OCI-LY7 (cell line): ENCODE results near the gene MYH8. TPM values are rescaled to one million over a fixed set of nuclear protein-coding genes. Genes with fewer than 3 reads are reported as not detected.

Experiments
- BruUV-seq: library from RNA; stranded (reverse); fragments of 400-500 nt; replicated peaks from 2 replicates; lab custom pipeline; 2021; lab: Mats Ljungman, UMichigan
- CTCF ChIA-PET: fragments of 300-600 bp; sonication (Branson Sonifier 250); formaldehyde crosslinking; loops from one replicate; lab custom pipeline; 2022; ENCODE audit warnings: antibody characterized with exemption; ENCODE audit not compliant: unreplicated experiment; lab: Charles Lee
- POLR2A ChIA-PET: fragments of 300-600 bp; sonication (Branson Sonifier 250); formaldehyde crosslinking; loops from one replicate; lab custom pipeline; 2022; ENCODE audit warnings: antibody characterized with exemption; lab: Charles Lee
- DNase-seq: peaks from one replicate; pipeline ENCODE4 v3.0.0-alpha.2; 2015; ENCODE audit warnings: low spot score
- H2AFZ ChIP-seq: fragments of 200-600 bp; sonication (generic), shearing (Covaris generic); 2 replicates; pipeline ENCODE4 v1.6.1; 2014; ENCODE audit warnings: mild to moderate bottlenecking, antibody characterized with exemption, low read length, moderate library complexity
- H3K27ac ChIP-seq: fragments of 200-600 bp; sonication (generic); 2 replicates; pipeline ENCODE4 v1.5.1; 2014; ENCODE audit warnings: mixed run types, low read depth, mild to moderate bottlenecking, moderate library complexity, low read length, inconsistent platforms; ENCODE audit not compliant: poor library complexity, severe bottlenecking
- H3K36me3 ChIP-seq: fragments of 200-600 bp; sonication (generic); 2 replicates; pipeline ENCODE4 v1.6.1; 2014; ENCODE audit warnings: mild to moderate bottlenecking, antibody characterized with exemption, low read length, moderate library complexity, mixed read lengths; ENCODE audit not compliant: insufficient read depth
- H3K4me1 ChIP-seq: fragments of 200-600 bp; sonication (generic); 2 replicates; pipeline ENCODE4 v1.5.1; 2014; ENCODE audit warnings: mild to moderate bottlenecking, low read length; ENCODE audit not compliant: insufficient read depth, poor library complexity, severe bottlenecking
- H3K4me2 ChIP-seq: fragments of 200-600 bp; sonication (generic); 2 replicates; pipeline ENCODE4 v1.6.1; 2014; ENCODE audit warnings: mild to moderate bottlenecking, low read length
- H3K4me3 ChIP-seq: fragments of 200-600 bp; sonication (generic); 2 replicates; pipeline ENCODE4 v1.5.1; 2014; ENCODE audit warnings: mild to moderate bottlenecking, low read depth, low read length; ENCODE audit not compliant: poor library complexity, severe bottlenecking
- H3K79me2 ChIP-seq: fragments of 200-600 bp; sonication (generic); 2 replicates; pipeline ENCODE4 v1.6.1; 2016; ENCODE audit warnings: low read depth, mild to moderate bottlenecking, low read length, moderate library complexity, mixed read lengths; ENCODE audit not compliant: insufficient read depth
- H3K9me2 ChIP-seq: fragments of 200-600 bp; sonication (generic); 2 replicates; pipeline ENCODE4 v1.6.1; 2016; ENCODE audit warnings: mild to moderate bottlenecking, low read length, mixed read lengths; ENCODE audit not compliant: insufficient read depth
- H3K9me3 ChIP-seq: fragments of 200-600 bp; sonication (generic); 2 replicates; pipeline ENCODE4 v1.6.1; 2014; ENCODE audit warnings: mild to moderate bottlenecking, mixed run types, low read length, mixed read lengths
- H4K20me1 ChIP-seq: fragments of 200-600 bp; sonication (generic); 2 replicates; pipeline ENCODE4 v1.6.1; 2014; ENCODE audit warnings: mild to moderate bottlenecking, antibody characterized with exemption, low read length, moderate library complexity, mixed read lengths; ENCODE audit not compliant: insufficient read depth
- EZH2phosphoT487 ChIP-seq: fragments of 200-600 bp; sonication (generic); IDR thresholded peaks from 2 replicates; pipeline ENCODE4 v1.6.1; 2018; ENCODE audit warnings: low read depth, borderline replicate concordance, mild to moderate bottlenecking, mixed run types, antibody characterized with exemption, low read length, moderate library complexity, mixed read lengths
- intact Hi-C: fragments of 100-400 bp; cut with micrococcal nuclease; formaldehyde crosslinking; loops from one replicate; pipeline ENCODE4 v1.10.0; 2022; ENCODE audit not compliant: unreplicated experiment
- total RNA-seq, 2 experiments: library from RNA; depleted of rRNA in 1 of 2; stranded (reverse); fragments of >200 nt in 1 of 2; shearing (Covaris generic) in 1 of 2; gene quantifications; 2 replicates each; pipeline ENCODE4 v1.2.3, GENCODE V29; 2014 to 2022
- TF ChIP-seq, protein P1 (sequence below): fragments of 200-600 bp; sonication (generic); conservative IDR thresholded peaks from 2 replicates; pipeline ENCODE4 v1.5.1; 2014; ENCODE audit warnings: mild to moderate bottlenecking, antibody characterized with exemption, low read length, moderate library complexity, mixed read lengths

The MYH8 gene
- total RNA-seq, 2 experiments from 2014 or later: not detected

DNA sequence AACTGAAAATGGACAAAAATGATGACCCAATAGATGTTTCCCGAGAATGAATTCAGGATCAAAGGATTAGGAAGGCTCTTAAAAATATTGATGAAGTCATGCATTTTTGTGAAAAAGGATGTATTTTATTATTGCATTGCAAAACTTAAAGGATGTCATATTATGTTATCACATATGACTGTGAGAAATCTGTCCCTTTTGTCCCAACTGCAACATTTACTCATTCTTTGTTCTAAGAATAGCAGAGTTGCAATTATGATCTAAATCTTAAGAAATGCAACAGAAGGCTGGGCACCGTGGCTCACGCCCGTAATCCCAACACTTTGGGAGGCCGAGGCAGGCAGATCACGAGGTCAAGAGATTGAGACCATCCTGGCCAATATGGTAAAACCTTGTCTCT is 35.9 kb downstream of the MYH8 start:
- POLR2A ChIA-PET: no interaction called here
- Histone ChIP-seq H3K27ac (no peak overlapping the region), H3K4me2 (no peak overlapping the region), H3K4me3 (no peak overlapping the region), H3K79me2 (no peaks in the 10 kb centered on the region), H3K4me1 (no peaks in the 10 kb centered on the region), H2AFZ (no peak overlapping the region), H3K36me3 (no peaks in the 10 kb centered on the region), H4K20me1 (no peaks in the 10 kb centered on the region), H3K9me3 (no peaks in the 10 kb centered on the region), H3K9me2 (no peaks in the 10 kb centered on the region)
- CTCF ChIA-PET: no interaction called here
- BruUV-seq: no TSS peak
- TF ChIP-seq, protein P1, sequence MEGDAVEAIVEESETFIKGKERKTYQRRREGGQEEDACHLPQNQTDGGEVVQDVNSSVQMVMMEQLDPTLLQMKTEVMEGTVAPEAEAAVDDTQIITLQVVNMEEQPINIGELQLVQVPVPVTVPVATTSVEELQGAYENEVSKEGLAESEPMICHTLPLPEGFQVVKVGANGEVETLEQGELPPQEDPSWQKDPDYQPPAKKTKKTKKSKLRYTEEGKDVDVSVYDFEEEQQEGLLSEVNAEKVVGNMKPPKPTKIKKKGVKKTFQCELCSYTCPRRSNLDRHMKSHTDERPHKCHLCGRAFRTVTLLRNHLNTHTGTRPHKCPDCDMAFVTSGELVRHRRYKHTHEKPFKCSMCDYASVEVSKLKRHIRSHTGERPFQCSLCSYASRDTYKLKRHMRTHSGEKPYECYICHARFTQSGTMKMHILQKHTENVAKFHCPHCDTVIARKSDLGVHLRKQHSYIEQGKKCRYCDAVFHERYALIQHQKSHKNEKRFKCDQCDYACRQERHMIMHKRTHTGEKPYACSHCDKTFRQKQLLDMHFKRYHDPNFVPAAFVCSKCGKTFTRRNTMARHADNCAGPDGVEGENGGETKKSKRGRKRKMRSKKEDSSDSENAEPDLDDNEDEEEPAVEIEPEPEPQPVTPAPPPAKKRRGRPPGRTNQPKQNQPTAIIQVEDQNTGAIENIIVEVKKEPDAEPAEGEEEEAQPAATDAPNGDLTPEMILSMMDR: no peak
- no peak for TF ChIP-seq EZH2phosphoT487
- no peak for DNase-seq
- intact Hi-C loops: no loop called here

DNA sequence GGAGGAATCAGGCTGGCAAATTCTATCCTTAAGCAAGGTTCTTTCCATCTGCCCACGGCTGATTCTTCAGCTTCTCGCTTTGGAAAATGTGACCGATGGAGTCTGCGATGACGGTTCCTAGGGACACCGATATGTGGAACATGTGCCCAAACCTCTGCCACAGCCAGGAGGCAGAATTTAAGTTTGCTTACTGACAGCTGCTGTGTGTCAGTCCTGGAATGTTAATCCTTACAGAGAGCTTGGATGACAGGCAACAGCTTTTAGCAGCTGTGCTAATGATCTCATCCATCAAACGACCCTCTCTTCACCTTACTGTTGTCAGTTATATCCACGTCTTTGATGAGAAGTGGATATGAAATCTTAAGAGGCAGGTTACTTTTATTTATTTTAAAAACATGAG is 37.6 kb downstream of the MYH8 start:
- POLR2A ChIA-PET: no interaction called here
- Histone ChIP-seq H3K36me3 (no peaks in the 10 kb centered on the region), H3K9me2 (no peaks in the 10 kb centered on the region), H3K4me3 (no peak overlapping the region), H3K4me1 (no peaks in the 10 kb centered on the region), H3K9me3 (no peaks in the 10 kb centered on the region), H2AFZ (no peak overlapping the region), H3K27ac (no peak overlapping the region), H3K4me2 (no peak overlapping the region), H3K79me2 (no peaks in the 10 kb centered on the region), H4K20me1 (no peaks in the 10 kb centered on the region)
- intact Hi-C loops: no loop called here
- CTCF ChIA-PET: no interaction called here
- DNase-seq: no peak
- no peak for TF ChIP-seq EZH2phosphoT487
- TF ChIP-seq, protein P1: no peak
- BruUV-seq: no TSS peak

DNA sequence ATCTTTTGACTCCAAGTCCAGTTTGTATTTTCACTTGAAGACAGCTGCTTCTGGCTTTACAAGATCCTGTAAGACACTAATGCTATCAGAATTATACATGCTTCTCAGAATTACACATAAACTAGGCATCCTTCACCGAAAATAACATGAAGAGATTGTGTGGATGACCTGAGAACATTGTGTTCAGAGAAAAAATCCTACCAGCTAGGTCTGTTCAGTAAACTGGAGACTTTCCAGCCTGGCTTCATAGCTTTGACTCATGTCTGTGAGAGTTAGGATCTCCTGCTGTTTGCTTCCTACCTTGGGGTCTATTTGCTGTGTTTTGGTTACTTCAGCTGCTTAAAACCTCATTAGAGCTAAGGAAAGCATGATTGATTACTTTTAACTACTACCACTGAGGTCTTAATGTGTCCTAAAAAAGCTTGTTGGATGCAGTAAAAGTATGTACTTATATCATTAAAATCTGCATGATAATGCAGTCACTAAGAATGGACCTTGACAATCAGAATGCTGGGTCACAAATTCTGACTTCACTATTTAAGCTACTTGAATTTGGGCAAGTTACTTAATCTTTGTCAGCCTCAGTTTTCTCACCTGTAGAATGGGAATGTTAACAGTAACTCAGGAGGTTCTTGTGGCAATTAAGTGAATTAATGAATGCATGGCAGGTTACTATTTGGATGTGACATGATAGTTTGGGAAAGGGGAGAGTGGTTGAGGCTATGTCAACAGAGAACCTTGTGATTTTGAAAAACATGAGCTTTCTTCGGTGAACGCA is 40.9 kb downstream of the MYH8 start:
- intact Hi-C loops: no loop called here
- no peaks in the 10 kb centered on the region for H4K20me1 ChIP-seq
- no peaks in the 10 kb centered on the region for H3K9me2 ChIP-seq
- no peak overlapping the region for H3K4me2 ChIP-seq
- no peak overlapping the region for H3K4me3 ChIP-seq
- POLR2A ChIA-PET: no interaction called here
- H3K27ac ChIP-seq: no peak overlapping the region
- CTCF ChIA-PET: no interaction called here
- H3K4me1 ChIP-seq: no peaks in the 10 kb centered on the region
- H3K79me2 ChIP-seq: no peaks in the 10 kb centered on the region
- H3K36me3 ChIP-seq: no peaks in the 10 kb centered on the region
- TF ChIP-seq, protein P1: no peak
- no peak for TF ChIP-seq EZH2phosphoT487
- BruUV-seq: no TSS peak
- H3K9me3 ChIP-seq: no peaks in the 10 kb centered on the region
- DNase-seq: no peak
- no peak overlapping the region for H2AFZ ChIP-seq
